ENCODE data around the gene PSMD1. TPM values are rescaled to one million over a fixed set of nuclear protein-coding genes. Genes with fewer than 3 reads are reported as not detected.

PSMD1 gene
- total and polyA plus RNA-seq, 11 donors, result 33.2 to 124 (median 86.1) TPM

- H3K9me3 ChIP-seq, result no peaks in the 10 kb centered on the region
- intact Hi-C loops (cut with DNase I), result loop anchor here in 2 of 10 donors (10.0 kb wide), 2 partner anchors 154 to 234 kb away; no protein-coding TSS in a partner anchor
- H3K4me3 ChIP-seq, result peak overlapping the region in 2 of 12 donors; percentile 71 to 97
- H3K27ac ChIP-seq, result no peak overlapping the region
- ATAC-seq, result no peak
- TF ChIP-seq CTCF (IDR thresholded peaks at IDR 0.05), result no peak
- no peak for TF ChIP-seq POLR2A (IDR thresholded peaks at IDR 0.05)
- 74 to 92% (median 79%) methylated on average over 4 of the region's 4 CpGs for WGBS, 4 donors
- H3K4me1 ChIP-seq, result peaks cover 0 to 35% (median 28%) of the 10 kb centered on the region in 12 donors
- H3K36me3 ChIP-seq, result peaks cover 5 to 33% (median 28%) of the 10 kb centered on the region in 9 donors
- H3K27me3 ChIP-seq, result no peaks in the 10 kb centered on the region
- DNase-seq, result no peak
These were observed 2.3 kb downstream of the PSMD1 start for GRCh38 chr2:231058761-231059550.

GRCh38 chr2:231059756-231060155, 3.1 kb downstream of the PSMD1 start:
- Histone ChIP-seq H3K4me3 (no peak overlapping the region), H3K27ac (no peak overlapping the region), H3K4me1 (peaks cover 0 to 35% (median 28%) of the 10 kb centered on the region in 12 donors), H3K36me3 (peaks cover 5 to 41% (median 36%) of the 10 kb centered on the region in 9 donors), H3K27me3 (no peaks in the 10 kb centered on the region), H3K9me3 (no peaks in the 10 kb centered on the region)
- intact Hi-C loops (cut with DNase I), result loop anchor here in 2 of 10 donors (10.0 kb wide), 2 partner anchors 155 to 235 kb away; no protein-coding TSS in a partner anchor
- TF ChIP-seq CTCF (IDR thresholded peaks at IDR 0.05) (no peak), POLR2A (IDR thresholded peaks at IDR 0.05) (no peak)
- no peak for DNase-seq
- 73 to 87% (median 80%) methylated on average over 2 of the region's 2 CpGs for WGBS, 4 donors
- ATAC-seq, result no peak

GRCh38 chr2:231062776-231063175, 6.1 kb downstream of the PSMD1 start:
- intact Hi-C loops (cut with DNase I), result no loop called here
- no peak overlapping the region for H3K4me3 ChIP-seq
- 80 to 88% (median 87%) methylated on average over 3 of the region's 3 CpGs for whole genome bisulfite sequencing, 4 donors
- peaks cover 0 to 71% (median 63%) of the 10 kb centered on the region in 9 donors for H3K36me3 ChIP-seq
- H3K27me3 ChIP-seq, result no peaks in the 10 kb centered on the region
- H3K9me3 ChIP-seq, result no peaks in the 10 kb centered on the region
- H3K4me1 ChIP-seq, result peaks cover 0 to 28% (median 23%) of the 10 kb centered on the region in 12 donors
- H3K27ac ChIP-seq, result no peak overlapping the region
- ATAC-seq (no peak), DNase-seq (no peak)
- no peak for TF ChIP-seq CTCF (IDR thresholded peaks at IDR 0.05)
- TF ChIP-seq POLR2A (IDR thresholded peaks at IDR 0.05), result no peak

DNA sequence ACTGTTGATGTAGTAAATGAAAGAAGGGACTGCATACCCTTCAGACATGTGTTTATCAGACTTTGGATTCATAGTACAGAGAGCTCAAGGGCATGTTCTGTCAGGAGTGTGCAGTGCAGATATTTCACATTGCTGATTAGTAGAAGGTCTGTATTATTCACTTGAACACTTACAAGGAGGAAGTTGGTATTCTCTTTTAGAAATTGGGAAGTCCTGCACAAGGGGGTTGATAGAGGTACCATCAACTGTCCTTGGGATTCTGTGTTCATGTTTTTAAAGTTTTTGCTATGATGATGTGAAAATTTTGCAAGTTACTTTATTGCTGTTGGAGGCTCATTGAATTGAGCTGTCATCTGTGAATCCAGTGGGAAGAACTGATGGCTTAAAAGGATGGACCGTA, 6.7 kb downstream of the PSMD1 start:
- peaks cover 0 to 22% (median 18%) of the 10 kb centered on the region in 12 donors for H3K4me1 ChIP-seq
- no peak overlapping the region for H3K27ac ChIP-seq
- no peaks in the 10 kb centered on the region for H3K27me3 ChIP-seq
- no peaks in the 10 kb centered on the region for H3K9me3 ChIP-seq
- intact Hi-C loops (cut with DNase I), result no loop called here
- TF ChIP-seq CTCF (IDR thresholded peaks at IDR 0.05), result no peak
- no peak for TF ChIP-seq POLR2A (IDR thresholded peaks at IDR 0.05)
- DNase-seq, result no peak
- 94 to 100% (median 98%) methylated on average over 1 of the region's 1 CpG for WGBS, 4 donors
- peak in 1 of 4 donors; percentile 24 for ATAC-seq
- no peak overlapping the region for H3K4me3 ChIP-seq
- H3K36me3 ChIP-seq, result peaks cover 0 to 77% (median 69%) of the 10 kb centered on the region in 9 donors
